Loucy (cell line): ENCODE data around the gene ATP5PF.
A peak's percentile ranks its signal among the peaks of the same experiment; 100 is the strongest.

Source experiments
- H2AFZ ChIP-seq: fragments of 200-600 bp; sonication (generic); 2 replicates; pipeline ENCODE4 v1.6.0; 2016; ENCODE audit warnings: antibody characterized with exemption, mild to moderate bottlenecking, low read length, moderate library complexity
- H3F3A ChIP-seq: fragments of 200-600 bp; 2 replicates; pipeline ENCODE4 v1.6.0; 2016; ENCODE audit warnings: antibody characterized with exemption, low read depth, mild to moderate bottlenecking
- H3K27me3 ChIP-seq: fragments of 200-600 bp; sonication (generic); 2 replicates; pipeline ENCODE4 v1.6.1; 2014; ENCODE audit warnings: low read length, mild to moderate bottlenecking; ENCODE audit not compliant: insufficient read depth, poor library complexity, severe bottlenecking
- H3K36me3 ChIP-seq: fragments of 200-600 bp; sonication (generic); 2 replicates; pipeline ENCODE4 v1.6.1; 2016; ENCODE audit warnings: low read length; ENCODE audit not compliant: insufficient read depth
- H3K4me1 ChIP-seq: fragments of 200-600 bp; sonication (generic); 2 replicates; pipeline ENCODE4 v1.5.1; 2014; ENCODE audit warnings: low read length, mild to moderate bottlenecking; ENCODE audit not compliant: insufficient read depth, poor library complexity, severe bottlenecking
- H3K4me2 ChIP-seq: fragments of 200-600 bp; sonication (generic); 2 replicates; pipeline ENCODE4 v1.6.0; 2014; ENCODE audit warnings: antibody characterized with exemption, low read length, low read depth, mild to moderate bottlenecking; ENCODE audit not compliant: poor library complexity, severe bottlenecking
- H3K4me3 ChIP-seq: fragments of 200-600 bp; sonication (generic); 2 replicates; pipeline ENCODE4 v1.5.1; 2014; ENCODE audit warnings: low read length, mild to moderate bottlenecking, mixed read lengths; ENCODE audit not compliant: poor library complexity, severe bottlenecking
- H3K79me2 ChIP-seq: fragments of 200-600 bp; sonication (generic); 2 replicates; pipeline ENCODE4 v1.6.1; 2014; ENCODE audit warnings: low read length; ENCODE audit not compliant: insufficient read depth
- H3K9ac ChIP-seq: fragments of 200-600 bp; sonication (generic); 2 replicates; pipeline ENCODE4 v1.6.0; 2014; ENCODE audit warnings: mild to moderate bottlenecking, low read depth, low read length, moderate library complexity; ENCODE audit not compliant: poor library complexity, severe bottlenecking
- H3K9me2 ChIP-seq: fragments of 200-600 bp; sonication (generic); replicated peaks from 2 replicates; pipeline ENCODE4 v1.6.1; 2016; ENCODE audit warnings: low read depth, low read length, mixed read lengths
- H3K9me3 ChIP-seq: fragments of 200-600 bp; sonication (generic); 2 replicates; pipeline ENCODE4 v1.6.1; 2014; ENCODE audit warnings: mild to moderate bottlenecking, antibody characterized with exemption, low read length, low read depth; ENCODE audit not compliant: insufficient read depth
- H4K20me1 ChIP-seq: fragments of 200-600 bp; sonication (generic); 2 replicates; pipeline ENCODE4 v1.6.0; 2014; ENCODE audit warnings: antibody characterized with exemption, low read length, mild to moderate bottlenecking; ENCODE audit not compliant: insufficient read depth, poor library complexity, severe bottlenecking
- EZH2phosphoT487 ChIP-seq: fragments of 200-600 bp; IDR thresholded peaks from 2 replicates; pipeline ENCODE4 v1.6.1; 2018; ENCODE audit warnings: antibody characterized with exemption, mild to moderate bottlenecking, moderate library complexity, borderline replicate concordance
- TF ChIP-seq, protein P1 (sequence below): fragments of 200-600 bp; sonication (generic); conservative IDR thresholded peaks from 2 replicates; pipeline ENCODE4 v1.5.1; 2014; ENCODE audit warnings: mild to moderate bottlenecking, antibody characterized with exemption, low read length

The ATP5PF gene

DNA sequence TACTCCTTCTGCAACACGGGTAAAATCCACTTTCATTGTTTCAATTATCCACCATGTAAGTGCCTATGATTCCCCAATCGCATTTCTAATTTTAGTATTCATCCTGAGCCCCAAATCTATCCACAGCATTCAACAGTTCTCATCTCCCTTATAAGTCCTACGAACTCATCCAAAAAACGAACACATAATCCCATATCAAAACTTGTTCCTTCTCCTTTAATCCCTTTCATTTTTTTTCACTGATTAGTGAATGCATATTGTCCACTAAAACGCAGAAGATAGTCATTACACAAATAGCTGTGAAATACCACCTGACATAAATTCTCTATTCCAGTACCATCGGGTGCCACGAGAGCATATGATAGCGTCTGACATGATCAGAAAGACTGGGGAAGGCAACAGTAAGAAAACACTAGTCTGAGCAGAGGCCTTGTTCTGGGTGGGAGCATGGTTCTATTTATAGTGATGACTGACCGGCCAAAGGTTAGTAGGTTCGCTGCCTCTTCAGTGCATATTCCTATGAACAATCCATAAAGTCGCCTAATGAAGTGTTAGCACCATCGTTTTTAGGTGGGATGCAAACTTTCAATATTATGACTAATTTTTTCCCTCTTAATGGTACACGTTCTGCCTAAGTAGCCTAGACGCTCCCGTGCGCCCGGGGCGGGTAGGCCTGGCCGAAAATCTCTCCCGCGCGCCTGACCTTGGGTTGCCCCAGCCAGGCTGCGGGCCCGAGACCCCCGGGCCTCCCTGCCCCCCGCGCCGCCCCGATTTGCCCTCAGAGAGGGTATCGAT is 648 bp downstream of the ATP5PF start:
- H2AFZ ChIP-seq: peak overlapping the region; percentile 86
- H3K4me2 ChIP-seq: peak overlapping the region; percentile 82
- peaks cover 11% of the 10 kb centered on the region; the same call in 1 of the 2 replicates for H3K36me3 ChIP-seq
- H3K9me2 ChIP-seq: no peaks in the 10 kb centered on the region
- H3F3A ChIP-seq: no peaks in the 10 kb centered on the region
- H4K20me1 ChIP-seq: peaks cover 33% of the 10 kb centered on the region
- no peaks in the 10 kb centered on the region for H3K9me3 ChIP-seq
- peak overlapping the region; percentile 97 for H3K4me3 ChIP-seq
- TF ChIP-seq, protein P1, sequence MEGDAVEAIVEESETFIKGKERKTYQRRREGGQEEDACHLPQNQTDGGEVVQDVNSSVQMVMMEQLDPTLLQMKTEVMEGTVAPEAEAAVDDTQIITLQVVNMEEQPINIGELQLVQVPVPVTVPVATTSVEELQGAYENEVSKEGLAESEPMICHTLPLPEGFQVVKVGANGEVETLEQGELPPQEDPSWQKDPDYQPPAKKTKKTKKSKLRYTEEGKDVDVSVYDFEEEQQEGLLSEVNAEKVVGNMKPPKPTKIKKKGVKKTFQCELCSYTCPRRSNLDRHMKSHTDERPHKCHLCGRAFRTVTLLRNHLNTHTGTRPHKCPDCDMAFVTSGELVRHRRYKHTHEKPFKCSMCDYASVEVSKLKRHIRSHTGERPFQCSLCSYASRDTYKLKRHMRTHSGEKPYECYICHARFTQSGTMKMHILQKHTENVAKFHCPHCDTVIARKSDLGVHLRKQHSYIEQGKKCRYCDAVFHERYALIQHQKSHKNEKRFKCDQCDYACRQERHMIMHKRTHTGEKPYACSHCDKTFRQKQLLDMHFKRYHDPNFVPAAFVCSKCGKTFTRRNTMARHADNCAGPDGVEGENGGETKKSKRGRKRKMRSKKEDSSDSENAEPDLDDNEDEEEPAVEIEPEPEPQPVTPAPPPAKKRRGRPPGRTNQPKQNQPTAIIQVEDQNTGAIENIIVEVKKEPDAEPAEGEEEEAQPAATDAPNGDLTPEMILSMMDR: no peak
- TF ChIP-seq EZH2phosphoT487: no peak
- peaks cover 86% of the 10 kb centered on the region for H3K79me2 ChIP-seq
- no peaks in the 10 kb centered on the region for H3K27me3 ChIP-seq
- peaks cover 53% of the 10 kb centered on the region for H3K4me1 ChIP-seq
- H3K9ac ChIP-seq: peak overlapping the region; percentile 97

DNA sequence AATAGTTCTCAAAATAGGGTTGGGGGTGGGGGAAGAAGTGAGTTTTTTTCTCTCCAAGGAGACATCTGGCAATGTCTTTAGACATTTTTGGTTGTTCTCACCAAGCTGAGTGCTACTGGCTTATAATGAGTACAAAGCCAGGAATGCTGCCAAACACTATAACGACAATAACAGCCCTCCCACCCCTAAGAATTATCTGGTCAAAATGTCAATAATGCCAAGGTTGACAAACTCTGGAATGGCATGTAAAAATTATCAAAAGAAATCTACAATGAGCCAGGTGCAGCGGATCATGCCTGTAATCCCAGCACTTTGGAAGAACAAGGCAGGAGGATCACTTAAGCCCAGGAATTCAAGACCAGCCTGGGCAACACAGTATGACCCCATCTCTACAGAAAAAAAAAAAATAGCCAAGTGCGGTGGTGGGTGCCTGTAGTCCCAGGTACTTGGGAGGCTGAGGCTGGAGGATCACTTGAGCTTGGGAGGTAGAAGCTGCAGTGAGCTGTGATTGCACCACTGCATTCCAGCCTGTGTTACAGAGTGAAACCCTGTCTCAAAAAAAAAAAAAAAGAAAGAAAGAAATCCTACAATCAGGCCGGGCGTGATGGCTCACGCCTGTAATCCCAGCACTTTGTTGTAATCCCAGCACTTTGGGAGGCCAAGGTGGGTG is 2.5 kb downstream of the ATP5PF start:
- Histone ChIP-seq H3F3A (no peaks in the 10 kb centered on the region), H3K9me3 (no peaks in the 10 kb centered on the region), H4K20me1 (peaks cover 32% of the 10 kb centered on the region), H3K79me2 (peaks cover 67% of the 10 kb centered on the region), H3K9me2 (no peaks in the 10 kb centered on the region), H3K9ac (peak overlapping the region; percentile 38), H3K4me2 (peak overlapping the region; percentile 82), H3K4me3 (peak overlapping the region; percentile 8), H2AFZ (no peak overlapping the region), H3K4me1 (peaks cover 39% of the 10 kb centered on the region), H3K36me3 (peaks cover 29% of the 10 kb centered on the region; the same call in 1 of the 2 replicates), H3K27me3 (no peaks in the 10 kb centered on the region)
- TF ChIP-seq, protein P1: no peak
- TF ChIP-seq EZH2phosphoT487: no peak

DNA sequence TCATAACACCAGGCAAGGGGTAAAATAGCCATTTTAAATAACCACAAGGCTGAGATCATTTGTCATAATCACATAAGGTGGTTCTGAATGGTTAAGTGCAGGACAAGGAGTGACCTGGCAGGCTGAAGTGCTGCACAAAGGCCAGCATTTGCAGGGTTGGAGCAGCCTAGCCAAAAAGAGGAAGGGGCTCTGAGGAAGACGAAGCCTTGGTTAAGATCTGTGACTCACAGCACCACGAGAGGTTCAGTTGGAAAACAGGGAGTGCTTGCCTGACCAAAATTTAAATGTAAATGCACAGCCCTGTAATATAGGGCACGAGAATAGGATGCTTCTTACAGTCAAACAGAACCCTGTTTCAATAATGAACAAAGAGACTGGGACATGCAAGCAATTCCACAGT is 12.1 kb downstream of the ATP5PF start:
- no peak overlapping the region for H3K4me3 ChIP-seq
- H3K36me3 ChIP-seq: peaks cover 51% of the 10 kb centered on the region
- H3K9me2 ChIP-seq: no peaks in the 10 kb centered on the region
- no peaks in the 10 kb centered on the region for H3K27me3 ChIP-seq
- H2AFZ ChIP-seq: no peak overlapping the region
- H3K9me3 ChIP-seq: no peaks in the 10 kb centered on the region
- no peaks in the 10 kb centered on the region for H3K79me2 ChIP-seq
- H3K9ac ChIP-seq: no peak overlapping the region
- H3K4me1 ChIP-seq: no peaks in the 10 kb centered on the region
- H3F3A ChIP-seq: no peaks in the 10 kb centered on the region
- TF ChIP-seq EZH2phosphoT487: no peak
- TF ChIP-seq, protein P1: no peak
- H4K20me1 ChIP-seq: peaks cover 5% of the 10 kb centered on the region
- H3K4me2 ChIP-seq: no peak overlapping the region
